Osteocyte (in vitro differentiated cells): Measurements from ENCODE around the gene POMZP3. TPM values are rescaled to one million over a fixed set of nuclear protein-coding genes. Genes with fewer than 3 reads are reported as not detected.
"Not testable (repeated sequence)": the region's sequence is repeated elsewhere in the genome, so short reads cannot be mapped to it uniquely, and the experiment has no call there.

ENCODE experiments used
- DNase-seq: peaks from one replicate; pipeline ENCODE4 v3.0.0; 2021; ENCODE audit warnings: mixed read lengths; ENCODE audit not compliant: unreplicated experiment; ENCODE audit errors: extremely low spot score
- H3K27ac Mint-ChIP-seq: one replicate; pipeline ENCODE4 v1.8.0; 2021; ENCODE audit warnings: mild to moderate bottlenecking, mixed read lengths; ENCODE audit not compliant: unreplicated experiment
- H3K27me3 Mint-ChIP-seq: one replicate; pipeline ENCODE4 v1.8.0; 2021; ENCODE audit warnings: mixed read lengths; ENCODE audit not compliant: unreplicated experiment
- H3K36me3 Mint-ChIP-seq: one replicate; pipeline ENCODE4 v1.8.0; 2021; ENCODE audit warnings: mixed read lengths; ENCODE audit not compliant: unreplicated experiment
- H3K4me1 Mint-ChIP-seq: one replicate; pipeline ENCODE4 v1.8.0; 2021; ENCODE audit warnings: mixed read lengths; ENCODE audit not compliant: unreplicated experiment
- H3K4me3 Mint-ChIP-seq: one replicate; pipeline ENCODE4 v1.8.0; 2021; ENCODE audit warnings: mild to moderate bottlenecking, moderate library complexity, mixed read lengths; ENCODE audit not compliant: unreplicated experiment
- H3K9me3 Mint-ChIP-seq: one replicate; pipeline ENCODE4 v1.8.0; 2021; ENCODE audit warnings: mixed read lengths; ENCODE audit not compliant: unreplicated experiment
- total RNA-seq: library from RNA; stranded (reverse); gene quantifications from 2 replicates; pipeline ENCODE4 v1.2.1, GENCODE V29; 2021

POMZP3 gene
- total RNA-seq, 1 donor from 2014 or later, result 11.4 TPM

DNA sequence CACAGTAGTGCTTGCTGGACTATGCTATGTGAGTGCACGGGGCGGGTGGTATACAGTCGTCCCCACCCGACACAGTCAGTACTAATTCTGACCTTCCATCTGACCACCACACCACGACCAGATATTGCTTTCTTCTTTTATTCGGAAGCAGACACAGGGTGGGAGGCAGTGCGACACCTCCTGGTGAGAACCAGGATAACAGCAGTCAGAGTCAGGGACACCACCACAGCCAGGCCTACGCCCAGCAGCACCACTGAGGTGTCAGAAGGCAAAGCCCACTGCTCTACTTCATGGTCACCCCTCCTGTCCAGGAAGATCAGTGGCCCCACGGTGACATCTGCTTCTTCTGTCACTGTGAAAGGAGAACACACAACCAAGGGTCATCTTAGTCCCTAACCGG is 17.2 kb downstream of the POMZP3 start:
- H3K9me3 Mint-ChIP-seq, H3K4me1 Mint-ChIP-seq, H3K27me3 Mint-ChIP-seq, H3K4me3 Mint-ChIP-seq, H3K27ac Mint-ChIP-seq, H3K36me3 Mint-ChIP-seq, DNase-seq: not testable (repeated sequence)

- not testable (repeated sequence) for H3K9me3 Mint-ChIP-seq, H3K4me1 Mint-ChIP-seq, H3K36me3 Mint-ChIP-seq, H3K4me3 Mint-ChIP-seq, DNase-seq, H3K27me3 Mint-ChIP-seq
- H3K27ac Mint-ChIP-seq, result peak overlapping the region; percentile 38
Measured at GRCh38 chr7:76608469-76608868, 18.6 kb downstream of the POMZP3 start.

GRCh38 chr7:76606027-76606426 is 21.1 kb downstream of the POMZP3 start:
- not testable (repeated sequence) for H3K4me3 Mint-ChIP-seq, H3K36me3 Mint-ChIP-seq, H3K9me3 Mint-ChIP-seq, H3K4me1 Mint-ChIP-seq, H3K27me3 Mint-ChIP-seq
- H3K27ac Mint-ChIP-seq, result peak overlapping the region; percentile 84
- DNase-seq, result peak; percentile 93

GRCh38 chr7:76600650-76601049 is 26.4 kb downstream of the POMZP3 start:
- not testable (repeated sequence) for H3K4me3 Mint-ChIP-seq, H3K27me3 Mint-ChIP-seq, H3K27ac Mint-ChIP-seq, H3K36me3 Mint-ChIP-seq, H3K9me3 Mint-ChIP-seq, DNase-seq
- H3K4me1 Mint-ChIP-seq, result peaks cover 16% of the 10 kb centered on the region

DNA sequence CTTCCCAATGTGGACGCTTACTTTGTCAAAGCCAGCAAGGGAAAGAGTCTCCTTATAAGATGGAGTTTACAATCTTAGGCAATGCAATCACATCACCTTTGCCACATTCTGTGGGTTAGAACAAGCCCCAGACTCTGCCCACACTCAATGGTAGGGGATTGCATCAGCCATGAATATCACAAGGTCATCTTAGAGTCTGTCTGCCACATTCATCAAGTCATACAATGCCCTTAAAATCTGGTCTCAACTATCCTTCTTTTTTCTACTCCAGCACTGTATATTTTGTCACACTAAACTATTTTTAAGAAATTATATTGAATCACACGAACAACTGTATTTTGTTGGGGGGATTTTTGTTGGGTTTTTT is 27.0 kb downstream of the POMZP3 start:
- DNase-seq, H3K27me3 Mint-ChIP-seq, H3K4me3 Mint-ChIP-seq, H3K9me3 Mint-ChIP-seq, H3K27ac Mint-ChIP-seq, H3K36me3 Mint-ChIP-seq: not testable (repeated sequence)
- H3K4me1 Mint-ChIP-seq, result peaks cover 16% of the 10 kb centered on the region

DNA sequence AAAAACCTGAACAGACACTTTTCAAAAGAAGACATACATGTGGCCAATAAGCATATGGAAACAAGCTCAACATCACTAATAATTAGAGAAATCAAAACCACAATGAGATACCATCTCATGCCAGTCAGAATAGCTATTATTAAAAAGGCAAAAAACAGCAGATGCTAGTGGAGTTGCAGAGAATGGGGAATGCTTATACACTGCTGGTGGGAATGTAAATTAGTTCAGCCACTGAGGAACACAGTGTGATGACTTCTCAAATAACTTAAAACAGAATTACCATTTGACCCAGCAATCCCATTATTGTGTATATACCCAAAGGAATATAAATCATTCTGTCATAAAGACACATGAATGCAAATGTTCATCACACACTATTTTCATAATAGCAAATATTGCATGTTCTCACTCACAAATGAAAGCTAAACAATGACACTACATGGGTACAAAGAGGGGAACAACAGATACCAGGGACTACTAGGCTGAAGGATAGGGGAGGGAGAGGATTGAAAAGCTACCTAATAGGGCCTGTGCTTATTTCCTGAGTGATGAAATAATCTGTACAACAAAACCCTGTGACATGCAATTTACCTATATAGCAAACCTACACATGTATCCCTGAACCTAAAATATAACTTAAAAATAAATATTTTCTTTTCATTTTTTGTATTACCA is 28.4 kb downstream of the POMZP3 start:
- not testable (repeated sequence) for DNase-seq, H3K36me3 Mint-ChIP-seq, H3K27me3 Mint-ChIP-seq, H3K9me3 Mint-ChIP-seq, H3K27ac Mint-ChIP-seq, H3K4me3 Mint-ChIP-seq
- H3K4me1 Mint-ChIP-seq, result peaks cover 16% of the 10 kb centered on the region

DNA sequence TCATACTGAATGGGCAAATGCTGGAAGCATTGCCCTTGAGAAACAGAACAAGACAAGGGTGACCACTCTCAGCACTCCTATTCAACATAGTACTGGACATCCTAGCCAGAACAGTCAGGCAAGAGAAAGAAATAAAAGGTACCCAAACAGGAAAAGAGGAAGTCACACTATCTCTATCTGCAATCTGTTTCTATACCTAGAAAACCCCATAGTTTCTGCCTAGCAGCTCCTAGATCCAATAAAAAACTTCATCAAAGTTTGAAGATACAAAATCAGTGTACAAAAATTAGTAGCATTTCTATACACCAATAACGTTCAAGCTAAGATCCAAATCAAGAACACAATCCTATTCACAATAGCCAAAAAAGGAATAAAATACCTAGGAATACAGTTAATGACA is 29.8 kb downstream of the POMZP3 start:
- not testable (repeated sequence) for H3K4me3 Mint-ChIP-seq, H3K27me3 Mint-ChIP-seq, H3K36me3 Mint-ChIP-seq, DNase-seq, H3K27ac Mint-ChIP-seq, H3K9me3 Mint-ChIP-seq
- peaks cover 18% of the 10 kb centered on the region for H3K4me1 Mint-ChIP-seq

DNA sequence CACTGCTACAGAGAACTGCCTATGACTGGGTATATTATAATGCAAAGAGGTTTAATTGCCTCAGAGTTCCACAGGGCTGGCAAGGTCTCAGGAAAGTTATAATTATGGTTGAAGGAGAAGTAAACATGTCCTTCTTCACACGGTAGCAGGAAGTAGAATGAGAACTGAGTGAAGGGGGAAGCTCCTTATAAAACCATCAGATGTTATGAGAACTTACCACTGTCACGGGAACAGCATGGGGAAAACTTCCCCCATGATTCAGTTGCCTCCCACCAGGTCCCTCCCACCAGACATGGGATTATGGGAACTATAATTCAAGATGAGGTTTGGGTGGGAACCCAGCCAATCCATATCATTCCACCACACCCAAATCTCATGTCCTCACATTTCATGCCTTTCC is 34.4 kb downstream of the POMZP3 start:
- not testable (repeated sequence) for DNase-seq, H3K4me3 Mint-ChIP-seq, H3K27me3 Mint-ChIP-seq, H3K36me3 Mint-ChIP-seq, H3K27ac Mint-ChIP-seq, H3K9me3 Mint-ChIP-seq
- H3K4me1 Mint-ChIP-seq, result peaks cover 13% of the 10 kb centered on the region

GRCh38 chr7:76591602-76592304 is 35.3 kb downstream of the POMZP3 start:
- DNase-seq, H3K27me3 Mint-ChIP-seq, H3K27ac Mint-ChIP-seq, H3K36me3 Mint-ChIP-seq, H3K9me3 Mint-ChIP-seq, H3K4me3 Mint-ChIP-seq: not testable (repeated sequence)
- H3K4me1 Mint-ChIP-seq, result peaks cover 18% of the 10 kb centered on the region

GRCh38 chr7:76591033-76591432 is 36.0 kb downstream of the POMZP3 start:
- not testable (repeated sequence) for H3K36me3 Mint-ChIP-seq, H3K27me3 Mint-ChIP-seq, H3K27ac Mint-ChIP-seq, H3K4me3 Mint-ChIP-seq, H3K9me3 Mint-ChIP-seq, DNase-seq
- H3K4me1 Mint-ChIP-seq, result peaks cover 19% of the 10 kb centered on the region

GRCh38 chr7:76588586-76588985 is 38.5 kb downstream of the POMZP3 start:
- not testable (repeated sequence) for H3K27me3 Mint-ChIP-seq, H3K36me3 Mint-ChIP-seq, DNase-seq, H3K4me3 Mint-ChIP-seq, H3K9me3 Mint-ChIP-seq
- Mint-ChIP-seq H3K4me1 (peaks cover 32% of the 10 kb centered on the region), H3K27ac (peak overlapping the region; percentile 23)

- H3K36me3 Mint-ChIP-seq, H3K27ac Mint-ChIP-seq, H3K27me3 Mint-ChIP-seq, H3K4me3 Mint-ChIP-seq, DNase-seq, H3K9me3 Mint-ChIP-seq: not testable (repeated sequence)
- peaks cover 46% of the 10 kb centered on the region for H3K4me1 Mint-ChIP-seq
Measured at GRCh38 chr7:76586585-76587315, 40.3 kb downstream of the POMZP3 start.
